HEK293 (cell line): ENCODE measurements around the gene APOBEC3B.

Experiments used
- CTCF ChIA-PET: fragments of 350-600 bp; formaldehyde crosslinking; extraction: SDS; loops from one replicate; lab custom pipeline; 2021; ENCODE audit warnings: antibody characterized with exemption; lab: Yijun Ruan, JAX
- POLR2A ChIA-PET: fragments of 300-600 bp; formaldehyde crosslinking; extraction: SDS; loops from one replicate; lab custom pipeline; 2020; ENCODE audit warnings: antibody characterized with exemption, inconsistent platforms; lab: Yijun Ruan, JAX
- H3K27ac ChIP-seq: fragments of 200-500 bp; sonication (Bioruptor generic); 2 replicates; pipeline ENCODE4 v1.5.1; 2014; ENCODE audit warnings: low read depth, low read length, control low read depth, inconsistent platforms; ENCODE audit errors: extremely low read depth
- H3K36me3 ChIP-seq, 2 experiments: fragments of 200-500 bp in 1 of 2; sonication (Bioruptor generic) in 1 of 2; 1 replicate in 1 of 2; 2 replicates in 1 of 2; pipeline ENCODE4 v1.5.1; 2014 to 2017; ENCODE audit warnings: inconsistent platforms in 2 of 2, low read length in 2 of 2; ENCODE audit not compliant: control insufficient read depth in 2 of 2, insufficient read depth in 1 of 2
- H3K4me1 ChIP-seq: fragments of 200-500 bp; sonication (Bioruptor generic); 2 replicates; pipeline ENCODE4 v1.5.1; 2014; ENCODE audit warnings: mild to moderate bottlenecking, low read length, inconsistent platforms; ENCODE audit not compliant: control insufficient read depth, insufficient read depth
- H3K4me3 ChIP-seq: 2 replicates; pipeline ENCODE4 v1.5.1; 2011; ENCODE audit warnings: low read depth, mild to moderate bottlenecking, control low read depth, low read length, moderate library complexity
- H3K9me3 ChIP-seq: fragments of 200-500 bp; sonication (Bioruptor generic); 2 replicates; pipeline ENCODE4 v1.5.1; 2014; ENCODE audit warnings: low read depth, low read length, inconsistent platforms; ENCODE audit not compliant: control insufficient read depth, insufficient read depth
- EGR2 ChIP-seq: fragments of 450-650 bp; formaldehyde crosslinking; IDR thresholded peaks from 2 replicates; pipeline ENCODE4 v1.5.1; 2016; ENCODE audit warnings: low read depth, missing biosample characterization, missing genetic modification characterization
- GLIS1 ChIP-seq: fragments of 450-650 bp; formaldehyde crosslinking; IDR thresholded peaks from 2 replicates; pipeline ENCODE4 v1.5.1; 2016; ENCODE audit warnings: missing biosample characterization, missing genetic modification characterization
- GLIS2 ChIP-seq: fragments of 450-650 bp; formaldehyde crosslinking; IDR thresholded peaks from 2 replicates; pipeline ENCODE4 v1.5.1; 2016; ENCODE audit warnings: missing biosample characterization, missing genetic modification characterization
- MZF1 ChIP-seq: fragments of 450-650 bp; formaldehyde crosslinking; IDR thresholded peaks from 2 replicates; pipeline ENCODE4 v1.5.1; 2017; ENCODE audit warnings: missing biosample characterization, missing genetic modification characterization, borderline replicate concordance
- ZBTB48 ChIP-seq: fragments of 450-650 bp; formaldehyde crosslinking; IDR thresholded peaks from 2 replicates; pipeline ENCODE4 v1.5.1; 2016; ENCODE audit warnings: missing biosample characterization, missing genetic modification characterization
- ZIC2 ChIP-seq: fragments of 450-650 bp; formaldehyde crosslinking; IDR thresholded peaks from 2 replicates; pipeline ENCODE4 v1.5.1; 2016; ENCODE audit warnings: missing biosample characterization, missing genetic modification characterization
- ZNF10 ChIP-seq: fragments of 450-650 bp; formaldehyde crosslinking; IDR thresholded peaks from 2 replicates; pipeline ENCODE4 v1.5.1; 2017; ENCODE audit warnings: missing biosample characterization, missing genetic modification characterization
- ZNF114 ChIP-seq: fragments of 450-650 bp; formaldehyde crosslinking; IDR thresholded peaks from 2 replicates; pipeline ENCODE4 v1.5.0; 2017; ENCODE audit warnings: missing biosample characterization, missing genetic modification characterization
- ZNF223 ChIP-seq: fragments of 450-650 bp; formaldehyde crosslinking; IDR thresholded peaks from 2 replicates; pipeline ENCODE4 v1.5.1; 2016; ENCODE audit warnings: missing biosample characterization, missing genetic modification characterization
- ZNF248 ChIP-seq: fragments of 450-650 bp; formaldehyde crosslinking; IDR thresholded peaks from 2 replicates; pipeline ENCODE4 v1.5.1; 2017; ENCODE audit warnings: missing biosample characterization, missing genetic modification characterization
- ZNF335 ChIP-seq: fragments of 450-650 bp; formaldehyde crosslinking; conservative IDR thresholded peaks from 2 replicates; pipeline ENCODE4 v1.5.1; 2016; ENCODE audit warnings: missing biosample characterization, missing genetic modification characterization
- ZNF350 ChIP-seq: fragments of 450-650 bp; formaldehyde crosslinking; IDR thresholded peaks from 2 replicates; pipeline ENCODE4 v1.5.0; 2017; ENCODE audit warnings: missing biosample characterization, mild to moderate bottlenecking, missing genetic modification characterization
- ZNF354C ChIP-seq: fragments of 450-650 bp; formaldehyde crosslinking; IDR thresholded peaks from 2 replicates; pipeline ENCODE4 v1.5.1; 2016; ENCODE audit warnings: missing biosample characterization, missing genetic modification characterization, low read depth, borderline replicate concordance
- ZNF366 ChIP-seq: fragments of 450-650 bp; formaldehyde crosslinking; conservative IDR thresholded peaks from 2 replicates; pipeline ENCODE4 v1.5.1; 2016; ENCODE audit warnings: missing biosample characterization, missing genetic modification characterization
- ZNF37A ChIP-seq: fragments of 450-650 bp; IDR thresholded peaks from 2 replicates; pipeline ENCODE4 v1.5.1; 2018; ENCODE audit warnings: missing biosample characterization, missing genetic modification characterization
- ZNF423 ChIP-seq: fragments of 450-650 bp; formaldehyde crosslinking; IDR thresholded peaks from 2 replicates; pipeline ENCODE4 v1.5.1; 2016; ENCODE audit warnings: missing biosample characterization, missing genetic modification characterization
- ZNF747 ChIP-seq: fragments of 450-650 bp; formaldehyde crosslinking; IDR thresholded peaks from 2 replicates; pipeline ENCODE4 v1.5.1; 2016; ENCODE audit warnings: missing biosample characterization, missing genetic modification characterization
- ZNF777 ChIP-seq: fragments of 450-650 bp; formaldehyde crosslinking; IDR thresholded peaks from 2 replicates; pipeline ENCODE4 v1.5.1; 2017; ENCODE audit warnings: missing biosample characterization, missing genetic modification characterization, borderline replicate concordance
- TF ChIP-seq, protein P1 (sequence below): fragments of 450-650 bp; formaldehyde crosslinking; IDR thresholded peaks from 2 replicates; pipeline ENCODE4 v1.5.1; 2017; ENCODE audit warnings: missing biosample characterization, missing genetic modification characterization
- TF ChIP-seq, protein P2 (sequence below): fragments of 450-650 bp; formaldehyde crosslinking; IDR thresholded peaks from 2 replicates; pipeline ENCODE4 v1.5.1; 2016; ENCODE audit warnings: missing biosample characterization, missing genetic modification characterization

Gene APOBEC3B

DNA sequence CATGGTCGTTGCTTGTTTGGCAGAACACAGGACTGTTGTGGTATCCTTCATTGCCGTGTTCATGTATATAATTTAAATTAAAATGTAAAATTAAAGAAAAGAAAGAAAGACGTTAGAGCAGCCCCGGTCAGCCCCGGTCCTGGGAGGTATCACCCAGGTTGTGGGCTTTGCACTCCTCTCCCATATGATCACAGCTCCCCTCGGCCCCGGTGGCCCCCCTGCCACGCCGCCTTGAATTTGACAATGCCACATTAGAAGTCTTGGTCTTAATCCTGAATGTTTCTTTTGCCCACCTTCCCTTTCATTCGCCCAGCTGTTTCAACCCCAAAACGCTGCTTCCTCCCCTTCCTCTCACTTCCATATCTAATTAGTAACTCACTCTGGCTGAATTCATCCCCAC is 13.3 kb upstream of the APOBEC3B start:
- ChIA-PET POLR2A (interaction anchor here (0.7 kb wide), 1 partner anchor 44 kb away, joined by 3 read pairs; no protein-coding TSS in a partner anchor), CTCF (interaction anchor here (0.7 to 3.6 kb wide), 4 partner anchors 12 to 948 kb away, joined by 3 to 11 read pairs (median 6); no protein-coding TSS in a partner anchor)
- TF ChIP-seq ZNF248 (tag by site-specific recombination) (no peak), ZNF114 (tag by site-specific recombination) (no peak), ZNF423 (tag by site-specific recombination) (no peak), ZNF10 (tag by site-specific recombination) (no peak), ZNF350 (tag by site-specific recombination) (no peak), ZBTB48 (tag by site-specific recombination) (no peak), ZNF366 (tag by site-specific recombination) (no peak), ZNF37A (tag by site-specific recombination) (no peak), GLIS2 (tag by site-specific recombination) (no peak)
- TF ChIP-seq, protein P1, sequence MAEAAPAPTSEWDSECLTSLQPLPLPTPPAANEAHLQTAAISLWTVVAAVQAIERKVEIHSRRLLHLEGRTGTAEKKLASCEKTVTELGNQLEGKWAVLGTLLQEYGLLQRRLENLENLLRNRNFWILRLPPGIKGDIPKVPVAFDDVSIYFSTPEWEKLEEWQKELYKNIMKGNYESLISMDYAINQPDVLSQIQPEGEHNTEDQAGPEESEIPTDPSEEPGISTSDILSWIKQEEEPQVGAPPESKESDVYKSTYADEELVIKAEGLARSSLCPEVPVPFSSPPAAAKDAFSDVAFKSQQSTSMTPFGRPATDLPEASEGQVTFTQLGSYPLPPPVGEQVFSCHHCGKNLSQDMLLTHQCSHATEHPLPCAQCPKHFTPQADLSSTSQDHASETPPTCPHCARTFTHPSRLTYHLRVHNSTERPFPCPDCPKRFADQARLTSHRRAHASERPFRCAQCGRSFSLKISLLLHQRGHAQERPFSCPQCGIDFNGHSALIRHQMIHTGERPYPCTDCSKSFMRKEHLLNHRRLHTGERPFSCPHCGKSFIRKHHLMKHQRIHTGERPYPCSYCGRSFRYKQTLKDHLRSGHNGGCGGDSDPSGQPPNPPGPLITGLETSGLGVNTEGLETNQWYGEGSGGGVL (tag by site-specific recombination), result no peak
- TF ChIP-seq, protein P2, sequence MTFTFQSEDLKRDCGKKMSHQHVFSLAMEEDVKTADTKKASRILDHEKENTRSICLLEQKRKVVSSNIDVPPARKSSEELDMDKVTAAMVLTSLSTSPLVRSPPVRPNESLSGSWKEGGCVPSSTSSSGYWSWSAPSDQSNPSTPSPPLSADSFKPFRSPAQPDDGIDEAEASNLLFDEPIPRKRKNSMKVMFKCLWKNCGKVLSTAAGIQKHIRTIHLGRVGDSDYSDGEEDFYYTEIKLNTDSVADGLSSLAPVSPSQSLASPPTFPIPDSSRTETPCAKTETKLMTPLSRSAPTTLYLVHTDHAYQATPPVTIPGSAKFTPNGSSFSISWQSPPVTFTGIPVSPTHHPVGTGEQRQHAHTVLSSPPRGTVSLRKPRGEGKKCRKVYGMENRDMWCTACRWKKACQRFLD (tag by site-specific recombination), result no peak
- Histone ChIP-seq H3K4me3 (no peak overlapping the region), H3K27ac (no peak overlapping the region), H3K9me3 (no peaks in the 10 kb centered on the region), H3K36me3 (no peaks in the 10 kb centered on the region), H3K4me1 (no peaks in the 10 kb centered on the region)

DNA sequence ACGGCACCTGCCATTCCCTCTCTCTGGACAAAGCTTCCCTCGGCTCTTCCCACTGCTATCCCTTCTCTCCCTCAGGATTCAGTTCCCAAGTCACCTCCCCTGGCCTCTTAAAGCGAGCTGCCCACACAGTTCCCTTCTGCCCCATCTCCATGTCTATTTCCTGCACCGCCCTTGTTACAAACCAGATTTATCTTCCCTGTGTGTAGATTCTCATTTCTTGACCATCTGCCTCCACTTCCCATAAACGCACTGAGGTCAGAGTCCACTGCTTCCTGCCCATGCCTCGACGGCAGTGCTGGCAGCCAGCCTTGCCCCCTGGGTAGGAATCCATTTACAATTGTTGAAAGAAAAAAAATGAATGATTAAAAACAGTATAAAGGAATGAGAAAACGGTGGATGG is 11.6 kb upstream of the APOBEC3B start:
- TF ChIP-seq EGR2 (0 out of 2 replicates have a peak, but pooled peaks have one; percentile 10), ZNF777 (no peak)
- TF ChIP-seq, all 188 proteins: peak for 1
- Histone ChIP-seq H3K4me1 (no peaks in the 10 kb centered on the region), H3K36me3 (no peaks in the 10 kb centered on the region), H3K4me3 (no peak overlapping the region), H3K9me3 (no peaks in the 10 kb centered on the region), H3K27ac (no peak overlapping the region)
- POLR2A ChIA-PET, result no interaction called here
- CTCF ChIA-PET, result interaction anchor here (0.6 to 3.6 kb wide), 9 partner anchors 13 to 202 kb away, joined by 3 to 11 read pairs (median 4); no protein-coding TSS in a partner anchor

DNA sequence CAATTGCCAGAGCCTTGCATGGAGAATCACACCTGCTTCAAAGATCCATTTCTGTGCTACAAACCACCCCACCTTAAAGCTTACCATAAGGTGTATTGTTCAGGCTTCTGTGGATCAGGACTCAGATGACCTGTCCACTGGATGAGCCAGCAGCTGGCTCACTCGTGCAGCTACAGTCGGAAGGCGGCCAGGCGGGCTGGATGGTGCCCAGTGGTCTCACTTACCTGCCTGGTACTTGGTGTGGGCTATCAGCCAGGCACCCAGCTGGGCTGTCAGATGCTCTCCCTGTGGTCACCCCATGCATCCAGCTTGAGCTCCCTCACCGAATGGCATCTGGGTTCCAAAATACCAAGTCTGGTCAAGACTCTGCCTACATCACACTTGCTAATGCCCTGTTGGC is 10.9 kb upstream of the APOBEC3B start:
- H3K9me3 ChIP-seq, result no peaks in the 10 kb centered on the region
- no peaks in the 10 kb centered on the region for H3K4me1 ChIP-seq
- no peak overlapping the region for H3K27ac ChIP-seq
- TF ChIP-seq ZIC2 (tag by site-specific recombination) (no peak), ZNF223 (tag by site-specific recombination) (no peak), ZNF335 (tag by site-specific recombination) (no peak), ZNF354C (tag by site-specific recombination) (no peak), ZNF248 (tag by site-specific recombination) (no peak), GLIS1 (tag by site-specific recombination) (no peak), MZF1 (tag by site-specific recombination) (no peak), ZNF747 (tag by site-specific recombination) (no peak)
- ChIA-PET POLR2A (no interaction called here), CTCF (interaction anchor here (0.6 to 3.6 kb wide), 9 partner anchors 12 to 202 kb away, joined by 3 to 11 read pairs (median 4); no protein-coding TSS in a partner anchor)
- no peak overlapping the region for H3K4me3 ChIP-seq
- H3K36me3 ChIP-seq, result no peaks in the 10 kb centered on the region
